ENCODE results near the gene NCF4.

GRCh38 chr22:36900880-36901279, 40.1 kb downstream of the NCF4 start:
- TF ChIP-seq CTCF (IDR thresholded peaks at IDR 0.05) (no peak), POLR2A (IDR thresholded peaks at IDR 0.05) (no peak)

Data from thyroid gland (tissue), 4 donors.